GM18517 (cell line): ENCODE data around the gene KIAA0513.

Experiments used
- ATAC-seq: cut with Tn5 transposase; IDR thresholded peaks from one replicate; pipeline ENCODE4 v1.9.1; 2021; ENCODE audit warnings: mild to moderate bottlenecking, moderate library complexity; ENCODE audit not compliant: unreplicated experiment

The KIAA0513 gene

DNA sequence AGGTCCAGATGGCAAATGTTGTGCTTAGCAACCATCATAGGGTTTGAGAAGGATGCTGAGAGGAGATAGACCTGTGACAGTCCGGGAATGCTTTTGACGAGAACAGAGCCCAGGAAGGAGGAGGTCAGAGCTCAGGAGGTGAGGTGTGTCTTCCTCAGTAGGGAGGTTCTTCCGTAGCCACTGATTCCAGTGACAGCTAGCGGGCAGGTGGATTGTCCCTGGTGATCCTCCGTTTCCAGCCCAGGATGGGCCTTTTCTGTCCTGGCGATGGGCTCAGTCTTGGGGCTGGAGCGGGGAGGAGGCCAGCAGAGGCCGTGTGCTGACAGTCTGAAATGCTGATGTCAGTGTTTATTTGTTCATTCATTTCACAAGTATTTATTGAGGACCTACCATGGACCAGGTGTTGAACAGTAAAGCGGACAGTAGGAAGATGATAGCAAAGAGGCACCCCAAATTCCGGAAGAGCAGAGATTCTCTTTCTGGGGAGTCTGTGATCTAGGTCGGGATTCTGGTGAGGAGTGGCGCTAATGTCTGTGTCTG, 38.8 kb downstream of the KIAA0513 start:
- ATAC-seq, result no peak

DNA sequence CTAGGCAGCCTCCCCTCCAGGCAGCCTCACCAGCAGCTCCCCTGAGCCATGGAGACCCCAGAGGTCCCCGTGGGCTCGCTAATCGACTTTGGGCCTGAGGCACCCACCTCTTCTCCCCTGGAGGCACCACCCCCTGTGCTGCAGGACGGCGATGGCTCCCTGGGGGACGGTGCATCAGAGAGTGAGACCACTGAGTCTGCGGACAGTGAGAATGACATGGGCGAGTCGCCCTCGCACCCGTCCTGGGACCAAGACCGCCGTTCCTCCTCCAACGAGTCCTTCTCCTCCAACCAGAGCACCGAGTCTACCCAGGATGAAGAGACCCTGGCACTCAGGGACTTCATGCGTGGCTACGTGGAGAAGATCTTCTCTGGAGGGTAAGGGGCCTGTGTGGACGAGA, 39.4 kb downstream of the KIAA0513 start:
- ATAC-seq, result no peak

DNA sequence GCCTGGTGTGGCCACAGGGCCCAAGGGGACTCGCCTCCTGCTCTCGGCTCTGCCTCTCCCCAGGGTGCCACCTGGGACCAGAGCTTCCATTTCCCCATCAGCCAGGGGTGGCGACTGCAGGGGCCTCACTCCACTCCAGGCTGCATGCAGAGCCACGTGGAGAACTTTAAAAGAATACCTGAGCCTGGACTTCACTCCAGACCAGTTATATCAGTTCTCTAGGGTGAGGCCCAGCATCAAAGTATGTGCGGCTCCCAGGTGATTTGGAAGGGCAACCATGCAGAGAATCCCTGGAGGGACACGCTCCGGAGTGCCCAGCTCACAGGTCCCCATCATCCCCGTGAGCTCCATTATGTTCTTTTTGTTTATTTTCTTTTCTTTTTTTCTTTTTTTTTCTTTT, 39.8 kb downstream of the KIAA0513 start:
- no peak for ATAC-seq

DNA sequence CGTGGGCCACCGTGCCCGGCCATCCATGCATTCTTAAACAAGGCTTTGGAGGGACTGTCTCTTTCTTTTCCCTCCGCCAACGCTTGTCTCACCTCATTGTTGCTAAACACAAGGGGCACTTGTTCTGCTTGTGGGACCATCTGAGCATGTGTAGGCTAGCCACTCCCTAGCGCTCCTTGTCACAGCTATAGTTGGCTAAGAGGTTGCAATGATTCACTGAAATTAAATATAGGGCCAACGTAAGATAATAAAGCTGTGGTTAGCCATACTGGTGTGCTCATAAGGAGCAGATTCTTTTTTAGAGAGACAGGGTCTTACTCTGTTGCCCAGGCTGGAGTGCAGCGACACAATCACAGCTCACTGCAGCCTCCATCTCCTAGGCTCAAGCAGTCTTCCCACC, 41.2 kb downstream of the KIAA0513 start:
- ATAC-seq, result no peak

DNA sequence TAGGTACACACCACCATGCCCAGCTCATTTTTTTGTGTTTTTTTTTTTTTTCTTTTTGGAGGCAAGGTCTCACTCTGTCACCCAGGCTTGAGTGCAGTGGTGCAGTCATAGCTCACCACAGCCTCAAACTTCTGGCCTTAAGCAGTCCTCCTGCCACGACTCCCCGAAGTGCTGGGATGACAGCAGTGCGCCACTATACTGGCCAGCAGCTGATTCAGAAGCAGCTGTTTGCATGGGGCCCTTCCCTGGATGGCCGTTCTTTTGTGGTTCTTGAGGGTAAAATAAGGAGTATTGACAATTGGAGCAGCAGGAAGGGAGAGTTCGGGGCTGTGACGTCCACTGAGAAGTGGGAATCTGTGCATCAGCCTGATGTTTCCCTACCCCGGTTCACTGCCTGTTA, 41.6 kb downstream of the KIAA0513 start:
- ATAC-seq, result no peak

DNA sequence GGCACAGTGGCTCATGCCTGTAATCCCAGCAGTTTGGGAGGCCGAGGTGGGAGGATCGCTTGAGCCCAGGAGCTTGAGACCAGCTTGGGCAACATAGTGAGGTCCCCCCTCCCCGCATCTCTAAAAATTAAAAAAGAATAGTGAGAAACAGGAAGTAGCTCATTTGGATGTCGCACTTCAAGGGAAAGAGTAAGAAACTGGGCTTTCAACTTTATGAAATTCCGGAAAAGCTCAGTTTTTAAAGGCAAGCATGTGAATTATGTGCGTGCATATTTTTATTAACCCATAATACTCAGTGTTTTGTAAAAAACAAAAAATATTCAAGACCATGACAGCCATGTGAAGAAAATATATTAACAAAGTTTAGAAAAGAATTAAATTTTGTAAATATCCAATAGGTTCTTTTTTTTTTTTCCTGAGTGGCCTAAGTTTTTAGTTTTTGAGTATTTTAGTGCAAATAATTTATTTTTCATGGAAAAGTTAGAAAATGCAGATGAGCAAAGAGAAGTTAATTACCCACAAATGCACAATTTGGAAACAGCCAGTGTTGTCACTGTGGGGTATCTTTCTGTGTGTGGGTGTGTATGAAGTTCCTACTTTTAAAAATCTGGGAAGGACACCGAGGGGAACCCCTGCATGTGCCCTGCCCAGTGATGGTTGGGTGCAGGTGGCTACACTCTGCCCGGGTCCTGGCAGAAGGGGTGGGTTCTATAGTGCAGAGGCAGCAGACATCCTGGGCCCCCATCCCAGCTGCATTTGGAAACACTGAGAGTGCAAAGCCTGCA, 44.7 kb downstream of the KIAA0513 start:
- no peak for ATAC-seq

DNA sequence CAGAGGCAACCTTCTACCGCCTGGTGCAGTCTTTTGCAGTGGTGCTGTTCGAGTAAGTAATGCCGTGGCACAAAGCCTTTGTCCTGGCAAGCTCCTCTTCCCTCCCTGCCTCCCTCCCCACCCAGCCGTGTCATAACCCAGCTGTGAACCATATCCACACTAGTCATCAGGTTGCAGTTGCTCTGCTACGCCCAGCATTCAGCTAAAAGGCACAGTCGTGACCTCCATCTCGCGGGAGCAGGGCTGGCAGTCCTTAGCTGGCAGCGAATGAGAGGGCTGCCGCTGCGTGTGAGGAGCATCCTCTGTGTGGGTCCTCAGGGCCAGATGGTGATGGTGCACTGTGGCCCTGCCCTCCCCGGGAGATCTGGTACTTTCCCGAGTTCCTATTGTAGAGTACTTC, 45.4 kb downstream of the KIAA0513 start:
- no peak for ATAC-seq

DNA sequence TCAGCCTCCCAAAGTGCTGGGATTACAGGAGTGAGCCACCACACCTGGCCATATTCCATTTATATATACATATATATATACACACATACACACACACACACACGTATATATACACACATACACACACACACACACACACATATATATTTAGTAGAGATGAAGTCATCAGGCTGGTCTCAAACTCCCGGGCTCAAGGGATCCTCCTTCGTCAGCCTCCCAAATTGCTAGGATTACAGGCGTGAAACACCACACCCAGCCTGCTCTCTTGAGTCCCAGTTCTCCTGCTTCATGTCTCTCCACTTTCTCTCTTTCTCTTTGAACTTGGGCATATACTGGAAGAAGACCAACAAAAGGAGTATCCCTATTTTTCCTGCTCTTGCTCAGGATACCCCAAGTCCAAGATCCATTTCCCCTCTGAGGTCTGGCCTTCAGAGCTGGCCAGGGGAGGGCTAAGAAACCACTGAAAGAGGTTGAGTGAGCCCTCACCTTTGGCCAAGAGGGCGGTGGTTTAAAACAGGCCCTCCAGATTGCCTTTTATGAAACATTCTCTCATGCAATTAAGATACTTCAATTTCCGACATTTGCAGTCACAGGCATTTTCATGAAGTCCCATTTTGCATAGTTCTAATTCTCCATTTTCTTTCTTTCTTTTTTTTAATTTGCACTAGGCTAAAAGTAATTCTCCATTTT, 46.8 kb downstream of the KIAA0513 start:
- ATAC-seq, result no peak

DNA sequence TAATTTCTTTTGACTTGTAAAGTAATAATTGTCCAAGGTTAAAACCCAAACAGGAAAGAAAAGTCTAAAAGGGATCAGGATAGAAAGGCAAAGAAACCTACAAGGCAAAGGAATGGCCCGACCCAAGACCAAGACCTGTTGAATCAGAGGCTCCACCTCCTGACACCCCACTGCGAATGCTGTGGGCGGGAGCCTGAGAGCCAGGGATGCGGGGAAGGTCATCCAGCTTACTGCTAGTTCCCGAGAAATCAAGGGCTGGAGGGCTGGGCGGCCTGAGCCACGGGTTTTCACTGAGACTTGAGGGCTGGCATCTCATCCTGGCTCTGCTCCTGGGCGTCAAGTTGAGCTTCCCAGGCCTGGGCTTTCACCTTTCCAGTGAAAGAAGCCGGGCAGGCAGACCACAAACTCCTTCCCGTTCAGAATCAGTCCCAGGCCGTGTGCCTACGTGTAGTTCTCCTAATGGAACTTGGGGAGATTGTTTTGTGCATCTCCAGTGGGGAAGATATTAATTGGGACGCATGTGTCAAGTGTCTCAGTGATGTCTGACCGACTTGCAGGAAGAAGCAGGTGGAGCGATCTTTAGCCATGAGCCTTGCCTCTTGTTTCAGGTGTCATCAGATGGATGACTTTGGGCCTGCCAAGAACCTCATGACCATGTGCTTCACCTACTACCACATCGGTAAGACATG, 47.8 kb downstream of the KIAA0513 start:
- no peak for ATAC-seq

DNA sequence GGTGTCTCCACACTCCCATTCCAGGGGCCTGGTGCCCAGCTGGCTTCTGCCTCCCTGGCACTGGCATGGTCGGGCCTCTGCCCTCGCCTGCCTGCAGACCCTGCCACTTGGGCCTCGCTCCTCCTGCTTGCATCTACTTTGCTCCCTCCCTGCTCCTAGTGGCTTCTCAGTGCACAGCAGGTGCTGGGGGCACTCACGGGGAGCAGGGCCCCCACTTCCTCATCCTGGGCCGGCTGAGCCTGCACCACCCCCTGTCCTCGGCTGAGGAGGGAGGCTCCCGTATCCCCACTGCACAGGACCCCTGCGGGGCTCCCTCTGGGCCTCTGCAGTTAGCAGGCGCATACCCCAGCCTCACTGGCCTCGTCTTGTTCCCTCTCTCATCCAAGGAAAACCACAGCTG, 49.4 kb downstream of the KIAA0513 start:
- ATAC-seq, result no peak

DNA sequence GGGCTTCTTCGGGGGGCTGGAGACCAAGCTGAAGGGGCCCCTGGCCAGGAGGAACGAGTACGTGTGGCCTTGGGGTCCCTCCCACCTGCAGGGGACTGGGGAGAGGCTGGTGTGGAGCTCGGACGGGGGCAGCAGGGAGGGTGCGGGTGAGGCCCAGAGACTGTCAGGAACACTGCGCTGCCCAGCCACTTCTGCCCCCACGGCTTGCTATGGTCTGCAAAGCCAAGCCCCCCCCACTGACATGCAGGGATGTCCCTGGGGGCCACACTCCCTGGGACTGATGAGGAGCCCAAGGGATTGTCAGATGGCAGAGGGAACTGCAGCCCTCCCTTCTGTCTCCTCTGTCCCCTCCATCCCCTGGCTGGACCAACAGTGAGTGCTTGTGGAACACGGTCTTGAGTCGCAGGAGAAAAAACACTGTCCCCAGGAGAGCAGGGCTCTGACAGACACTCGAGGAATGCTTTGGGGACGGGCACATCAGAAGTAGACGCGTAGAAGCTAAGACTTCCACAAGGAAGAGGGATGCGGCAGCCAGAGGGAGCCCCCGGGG, 50.1 kb downstream of the KIAA0513 start:
- ATAC-seq, result no peak

DNA sequence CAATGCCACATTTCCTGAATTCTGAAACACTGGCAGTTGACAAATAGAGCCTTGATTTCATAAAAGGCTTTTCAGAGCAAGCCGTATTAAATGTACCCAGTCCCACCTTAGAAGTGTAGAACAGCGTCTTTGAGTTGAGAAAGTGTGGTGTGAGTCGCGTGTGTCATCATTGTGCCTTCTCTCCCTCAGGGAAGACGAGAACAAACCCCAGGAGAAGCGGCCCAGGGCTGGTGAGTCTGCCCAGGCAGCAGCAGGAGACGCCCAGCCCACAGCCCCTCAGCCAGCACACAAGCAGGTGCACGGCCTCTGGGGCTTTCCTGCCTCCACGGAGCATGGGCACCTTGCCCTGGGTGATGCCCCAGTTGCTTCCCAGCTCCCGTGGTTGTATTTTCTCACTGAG, 50.6 kb downstream of the KIAA0513 start:
- ATAC-seq, result no peak

DNA sequence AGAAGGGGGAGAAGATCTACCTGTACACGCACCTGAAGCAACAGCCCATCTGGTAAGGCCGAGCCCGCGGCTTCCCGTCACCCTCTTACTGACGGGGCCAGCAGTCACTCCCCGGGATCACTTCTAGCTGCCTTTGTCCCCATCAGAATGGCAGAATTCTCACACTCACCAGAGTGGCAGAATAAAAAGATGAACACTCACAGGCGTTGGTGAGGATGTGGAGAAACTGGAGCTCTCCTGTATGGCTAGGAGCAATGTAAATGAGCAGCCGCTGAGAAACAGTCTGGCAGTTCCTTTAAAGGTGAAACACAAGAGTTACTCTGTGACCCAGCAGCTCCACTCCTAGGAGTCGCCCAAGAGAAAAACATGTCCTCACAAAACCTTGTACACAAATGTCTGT, 51.4 kb downstream of the KIAA0513 start:
- ATAC-seq, result no peak

DNA sequence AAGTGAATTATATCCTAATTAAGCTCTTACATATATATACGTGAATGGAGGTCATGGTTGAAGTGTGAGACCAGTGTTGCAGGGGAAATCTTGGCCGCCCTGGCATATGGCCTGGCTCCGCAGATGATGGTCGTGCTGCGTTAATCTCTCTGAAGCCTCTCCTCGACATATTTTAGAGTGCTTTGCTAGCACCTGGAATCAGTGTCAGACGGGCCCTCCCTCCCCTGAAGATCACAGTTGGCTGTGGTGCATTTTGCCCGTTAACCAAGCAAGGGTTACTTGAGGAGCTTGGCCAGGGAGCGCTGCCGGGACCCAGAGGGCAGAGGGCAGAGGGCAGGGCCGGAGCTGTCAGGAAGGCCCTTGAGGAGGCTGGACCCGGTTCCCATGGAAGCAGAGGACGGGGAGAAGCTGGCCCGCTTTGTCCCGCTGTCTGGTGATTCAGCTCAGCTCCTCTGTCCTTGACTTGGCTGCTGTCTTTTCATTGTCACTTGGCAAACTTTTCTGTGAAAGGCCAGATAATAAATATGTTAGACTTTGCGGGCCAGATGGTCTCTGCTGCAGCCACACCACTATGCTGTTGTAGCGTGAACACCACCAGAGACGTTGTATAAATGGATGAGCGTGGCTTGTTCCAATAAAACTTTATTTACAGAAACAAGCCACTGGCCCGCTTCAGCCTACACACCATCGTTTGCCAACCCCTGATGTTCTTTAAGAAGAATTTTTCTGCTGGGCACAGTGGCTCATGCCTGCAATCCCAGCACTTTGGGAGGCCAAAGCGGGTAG, 52.4 kb downstream of the KIAA0513 start:
- no peak for ATAC-seq

DNA sequence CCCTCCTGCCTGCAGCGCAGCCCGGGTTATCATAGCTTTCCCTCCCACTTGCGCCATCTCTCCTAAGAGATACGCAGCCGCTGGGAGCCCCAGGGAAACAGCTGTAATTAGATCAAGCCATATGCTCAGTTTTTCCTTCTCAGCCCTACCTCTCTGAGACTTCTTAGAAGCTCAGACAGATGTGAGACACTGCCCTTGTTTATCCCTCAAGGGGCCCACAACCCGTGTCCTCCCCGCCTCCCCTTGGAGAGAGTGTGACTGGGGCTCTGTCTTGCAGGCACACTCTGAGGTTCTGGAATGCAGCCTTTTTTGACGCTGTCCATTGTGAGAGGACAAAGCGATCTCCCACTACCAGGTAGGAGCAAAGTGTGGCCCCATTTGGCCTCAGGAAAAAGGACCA, 53.4 kb downstream of the KIAA0513 start:
- no peak for ATAC-seq

DNA sequence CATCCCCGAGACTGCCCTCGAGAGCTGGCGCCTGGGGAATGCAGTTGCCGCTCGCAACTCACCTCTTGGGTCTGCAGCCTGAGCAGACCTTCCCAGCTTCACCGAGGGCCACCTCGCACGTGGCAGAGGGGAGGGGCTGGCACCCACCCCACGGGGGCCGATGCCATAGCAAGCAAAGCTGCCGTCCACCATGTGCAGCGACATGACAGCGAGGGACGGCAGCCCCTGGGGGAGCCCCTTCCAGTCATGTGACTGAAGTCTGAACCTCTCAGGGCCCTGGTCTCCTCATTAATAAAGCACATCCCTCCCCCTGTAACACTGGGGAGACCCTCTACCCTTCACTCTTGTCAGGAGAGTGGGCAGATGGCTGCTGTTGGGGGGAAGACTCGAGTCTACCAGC, 54.2 kb downstream of the KIAA0513 start:
- no peak for ATAC-seq

DNA sequence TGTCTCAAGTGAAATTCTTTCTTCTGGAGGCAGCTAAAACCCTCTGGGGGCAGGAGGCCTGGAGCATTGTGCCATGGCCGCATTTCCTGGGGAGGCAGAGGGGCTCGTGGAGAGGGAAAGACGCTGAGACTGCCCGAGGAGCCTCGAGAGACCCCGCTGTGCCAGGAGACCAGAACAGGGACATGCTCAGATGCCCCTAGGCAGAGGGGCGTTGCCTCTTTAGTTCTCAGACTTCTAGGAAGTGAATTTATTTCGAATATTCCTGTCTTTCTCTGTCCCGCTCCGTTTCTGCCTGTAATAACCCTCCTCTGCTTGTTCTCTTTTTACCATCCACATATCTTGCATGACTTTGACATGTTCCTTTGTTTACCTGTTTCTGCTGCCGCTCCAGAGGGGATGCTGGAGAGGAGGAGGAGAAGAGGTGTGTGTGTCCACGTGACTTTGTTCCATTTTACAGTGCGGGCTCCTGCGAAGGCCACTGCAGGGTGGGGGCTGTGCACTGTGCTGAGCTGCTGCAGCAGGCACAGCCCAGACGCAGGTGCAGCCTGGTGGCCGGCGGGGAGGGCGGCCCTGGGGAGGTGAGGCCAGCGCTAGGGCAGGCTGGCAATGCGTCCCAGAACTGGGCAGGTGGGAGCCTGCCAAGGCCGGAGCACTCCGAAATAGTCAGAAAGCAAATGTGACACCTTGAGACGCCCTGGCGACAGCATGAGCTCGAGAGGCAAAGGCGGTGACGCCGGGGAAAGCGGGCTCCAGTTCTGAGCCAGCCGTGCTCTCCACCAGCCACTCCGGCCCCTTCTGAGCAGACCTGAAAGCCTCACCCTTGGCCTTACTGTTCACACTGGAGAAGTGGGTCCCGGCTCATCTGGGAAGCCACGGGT, 54.8 kb downstream of the KIAA0513 start:
- no peak for ATAC-seq

DNA sequence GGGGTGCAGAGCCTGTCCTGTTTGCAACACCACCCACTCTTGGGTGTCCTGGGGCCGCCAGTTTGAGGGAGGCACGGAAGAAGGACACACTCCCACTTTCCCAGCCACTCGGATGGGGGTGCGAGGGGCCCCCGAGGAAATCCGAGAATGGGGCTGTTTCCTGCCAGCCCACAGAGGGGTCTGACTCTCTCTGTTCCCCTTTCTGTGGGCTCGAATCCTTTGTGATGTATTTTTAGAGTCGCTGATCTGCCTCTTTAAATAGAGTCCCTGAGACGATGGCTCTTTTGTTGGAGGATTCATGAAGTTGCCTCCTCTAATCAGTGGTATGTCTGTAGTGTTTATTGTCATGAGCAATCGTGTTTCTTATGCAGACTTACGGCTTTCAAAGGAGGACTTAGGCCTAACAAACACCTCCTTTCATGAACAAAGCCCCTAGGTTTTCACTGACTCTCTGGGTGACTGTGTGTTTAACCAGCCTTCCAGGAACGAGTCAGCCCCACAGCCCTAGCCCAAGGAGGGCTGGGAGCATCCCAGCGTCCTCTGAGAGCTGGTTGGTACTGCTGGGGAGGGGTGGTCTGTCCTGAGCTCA, 55.5 kb downstream of the KIAA0513 start:
- no peak for ATAC-seq

DNA sequence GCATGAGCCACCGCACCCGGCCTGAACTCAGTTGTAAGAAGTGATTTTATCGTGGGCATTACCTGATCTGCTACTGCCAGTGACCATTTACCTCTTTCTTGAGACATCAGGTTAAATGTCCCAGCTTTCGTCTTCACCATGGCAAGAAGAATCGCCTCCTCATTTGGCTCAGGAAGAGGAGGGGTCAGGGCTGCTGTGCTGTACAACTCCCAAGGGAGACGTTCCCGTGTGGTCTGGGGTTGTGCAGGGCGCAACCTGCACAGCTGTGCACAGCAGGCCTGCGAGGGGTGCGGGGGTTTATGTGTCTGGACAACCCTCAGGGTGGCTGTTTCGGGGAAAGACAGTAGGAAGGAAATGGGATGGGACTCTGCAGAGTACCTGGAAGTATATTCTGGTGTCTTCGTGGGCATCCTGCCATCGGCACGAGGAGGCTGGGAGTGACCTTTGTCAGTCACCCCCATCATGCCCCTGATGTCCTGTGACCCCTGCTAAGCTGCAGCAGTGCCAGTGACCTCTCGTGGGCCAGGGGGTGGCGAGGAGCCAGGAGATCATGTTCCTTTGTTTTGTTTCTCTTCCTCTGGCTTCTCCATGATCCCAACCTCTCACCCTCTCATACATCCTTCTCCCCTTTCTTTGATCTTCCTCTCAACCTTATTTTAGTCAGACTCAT, 57.4 kb downstream of the KIAA0513 start:
- no peak for ATAC-seq
